ENCODE data around the gene FAM72B.
"Not testable (repeated sequence)": the region's sequence is repeated elsewhere in the genome, so short reads cannot be mapped to it uniquely, and the experiment has no call there.

FAM72B gene

GRCh38 chr1:121148489-121149190 lies 35.5 kb downstream of the FAM72B start:
- DNase-seq: not testable (repeated sequence)

GRCh38 chr1:121140393-121140792 lies 43.7 kb downstream of the FAM72B start:
- not testable (repeated sequence) for DNase-seq

- DNase-seq: not testable (repeated sequence)
Measured at GRCh38 chr1:121131494-121131893, 52.6 kb downstream of the FAM72B start.

- not testable (repeated sequence) for DNase-seq
Measured at GRCh38 chr1:121118480-121118824, 65.7 kb downstream of the FAM72B start.
